RCC 7860 (cell line): Measurements from ENCODE around the gene ATG101.
A peak's percentile ranks its signal among the peaks of the same experiment; 100 is the strongest.

ENCODE experiments used
- DNase-seq: peaks from one replicate; pipeline ENCODE4 v3.0.0-alpha.2; 2015; ENCODE audit warnings: low spot score
- FAIRE-seq: peaks from 2 replicates; lab custom pipeline; 2012; peaks lifted over from hg19 to GRCh38; lab: Jason Lieb, UNC

ATG101 gene, protein sequence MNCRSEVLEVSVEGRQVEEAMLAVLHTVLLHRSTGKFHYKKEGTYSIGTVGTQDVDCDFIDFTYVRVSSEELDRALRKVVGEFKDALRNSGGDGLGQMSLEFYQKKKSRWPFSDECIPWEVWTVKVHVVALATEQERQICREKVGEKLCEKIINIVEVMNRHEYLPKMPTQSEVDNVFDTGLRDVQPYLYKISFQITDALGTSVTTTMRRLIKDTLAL

DNA sequence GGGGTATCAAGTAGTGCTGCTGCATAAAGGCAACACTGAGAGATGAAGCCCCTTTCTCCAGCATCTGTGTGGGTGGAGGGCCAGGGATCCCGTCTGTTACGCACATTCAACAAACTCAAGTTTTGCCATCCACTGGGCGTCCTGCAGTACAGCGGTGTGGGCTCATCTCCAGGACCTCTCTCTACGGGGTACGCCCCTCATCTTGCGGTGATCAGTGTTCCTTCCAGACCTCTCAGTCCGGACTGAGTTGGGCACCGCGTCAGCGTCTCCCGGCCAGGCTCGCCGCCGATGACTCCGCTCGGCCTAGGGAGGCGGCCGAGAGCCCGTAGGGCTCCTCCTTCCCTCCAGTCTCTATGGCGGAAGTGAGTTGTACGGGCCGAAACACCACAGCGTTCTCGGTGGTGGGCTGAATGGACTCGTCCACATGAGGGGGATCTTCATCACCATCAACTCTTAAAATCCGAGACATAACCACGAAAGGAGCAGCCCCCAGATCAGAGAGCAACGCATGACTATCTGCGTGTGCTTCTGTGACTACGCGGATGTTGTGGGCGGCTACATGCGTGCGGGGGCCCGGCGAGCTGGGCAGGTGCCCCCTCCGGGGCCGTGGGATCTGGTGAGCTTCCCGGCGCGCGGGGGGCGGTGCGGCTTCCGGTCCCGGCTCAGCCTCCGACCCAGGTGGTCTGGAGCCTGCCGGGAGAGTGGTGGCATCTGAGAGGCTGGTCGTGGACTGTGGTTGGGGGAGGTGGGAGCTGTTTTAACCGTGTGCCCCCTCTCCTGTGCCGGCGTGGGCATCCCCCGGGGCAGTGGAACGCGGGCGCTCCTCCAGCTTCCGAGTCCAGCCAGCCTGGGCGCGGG lies at the start of gene ATG101:
Gene ATG101 (plus strand): TSS at position 652 of the 858 bp plus-strand sequence. CDS start 3,673 bp downstream, outside the sequence.
- FAIRE-seq = peak; percentile 49
- DNase-seq = peak; percentile 81

DNA sequence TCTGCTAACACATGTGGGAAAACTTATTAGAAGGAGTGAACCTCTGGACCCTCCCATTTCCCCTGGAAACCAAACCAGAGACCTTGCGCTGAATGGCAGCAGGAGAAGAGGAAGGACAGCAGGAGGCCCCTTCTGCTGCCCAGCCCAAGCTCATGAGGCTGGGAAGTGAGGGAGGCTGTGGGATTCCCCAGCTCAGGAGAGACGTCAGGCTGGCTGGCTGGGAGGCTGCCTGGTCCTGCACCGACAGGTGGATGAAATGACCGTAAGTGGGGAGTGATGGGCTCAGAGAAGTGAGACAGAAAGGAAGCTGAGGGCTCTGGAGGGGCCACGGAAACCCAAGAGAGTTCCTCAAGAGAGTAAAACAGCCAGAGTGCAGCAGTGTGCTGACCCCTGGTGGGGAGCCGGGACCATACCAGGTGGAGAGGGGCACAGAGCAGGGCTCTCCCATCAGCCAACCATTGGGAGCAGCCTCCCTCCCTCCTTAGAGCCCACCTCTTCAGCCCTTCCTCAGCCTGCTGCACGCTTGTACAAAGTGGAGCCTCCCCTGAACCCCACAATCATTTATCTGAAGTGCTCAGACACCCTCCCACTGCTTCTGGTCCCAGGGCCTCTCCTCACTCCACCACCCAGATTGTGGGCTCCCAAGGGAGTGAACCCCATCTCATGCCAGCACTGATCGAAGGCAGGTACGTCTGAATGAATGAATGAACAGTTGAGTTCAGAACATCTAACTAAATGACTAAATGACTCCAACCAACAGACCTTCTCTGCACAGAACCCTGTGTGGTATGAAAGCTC lies 49.0 kb upstream of the ATG101 start:
- FAIRE-seq (no peak), DNase-seq (no peak)

DNA sequence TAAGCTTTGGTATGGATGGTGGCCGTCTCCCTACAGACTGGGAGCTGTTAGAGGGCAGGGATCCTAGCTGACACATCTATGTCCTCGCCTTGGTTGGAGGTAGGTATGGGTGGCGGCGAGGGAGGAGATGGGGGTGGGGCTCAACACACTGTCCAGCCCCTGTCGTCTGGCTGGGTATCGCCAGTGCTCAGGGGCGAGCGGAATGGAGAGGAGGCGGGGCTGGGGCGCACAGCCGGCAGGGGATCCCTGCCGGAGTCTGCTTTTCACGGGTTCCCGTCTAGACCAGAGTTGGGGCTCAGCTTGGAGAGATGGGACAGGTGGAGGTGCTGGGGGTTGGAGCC lies 47.0 kb upstream of the ATG101 start:
- FAIRE-seq (no peak), DNase-seq (no peak)

DNA sequence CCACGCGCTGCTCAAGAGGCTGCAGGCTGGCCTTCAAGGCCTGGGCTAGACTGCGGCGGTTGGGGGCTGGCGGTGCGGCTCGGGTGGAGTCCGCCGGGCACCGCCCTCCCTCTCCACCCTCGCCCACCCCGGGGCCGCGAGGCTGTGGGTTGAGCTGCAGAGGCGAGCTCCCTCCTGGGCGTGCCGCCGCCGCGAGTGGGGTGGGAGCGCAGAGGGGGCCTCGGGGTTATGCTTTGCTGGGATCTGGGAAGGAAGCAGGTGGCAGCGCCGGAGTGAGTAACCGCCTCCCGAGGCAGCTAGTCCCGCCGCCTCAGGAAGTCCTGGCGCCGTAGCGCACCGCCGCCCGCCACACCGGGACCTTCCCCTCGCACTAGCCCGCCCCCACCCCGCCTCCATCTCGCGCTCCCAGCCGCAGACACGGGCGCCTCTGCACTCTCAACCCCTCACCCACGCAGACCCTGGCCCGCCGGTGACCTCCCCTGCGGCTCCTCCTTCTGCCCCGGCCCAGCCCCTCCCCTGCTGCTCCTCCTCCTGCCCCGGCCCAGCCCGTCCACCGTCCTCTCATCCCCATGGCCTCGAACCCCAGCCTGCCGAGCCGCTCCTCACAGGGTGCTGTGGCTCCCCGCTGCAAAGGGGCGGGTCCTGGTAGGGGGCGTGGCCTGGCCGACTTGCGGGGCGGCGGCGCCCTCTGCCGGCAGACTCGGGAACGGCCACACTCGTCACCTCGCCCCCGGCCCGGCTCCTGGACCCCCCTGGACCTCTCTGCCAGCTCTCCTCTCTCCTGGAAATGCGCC lies 46.4 kb upstream of the ATG101 start:
- FAIRE-seq (no peak), DNase-seq (peak; percentile 48)

DNA sequence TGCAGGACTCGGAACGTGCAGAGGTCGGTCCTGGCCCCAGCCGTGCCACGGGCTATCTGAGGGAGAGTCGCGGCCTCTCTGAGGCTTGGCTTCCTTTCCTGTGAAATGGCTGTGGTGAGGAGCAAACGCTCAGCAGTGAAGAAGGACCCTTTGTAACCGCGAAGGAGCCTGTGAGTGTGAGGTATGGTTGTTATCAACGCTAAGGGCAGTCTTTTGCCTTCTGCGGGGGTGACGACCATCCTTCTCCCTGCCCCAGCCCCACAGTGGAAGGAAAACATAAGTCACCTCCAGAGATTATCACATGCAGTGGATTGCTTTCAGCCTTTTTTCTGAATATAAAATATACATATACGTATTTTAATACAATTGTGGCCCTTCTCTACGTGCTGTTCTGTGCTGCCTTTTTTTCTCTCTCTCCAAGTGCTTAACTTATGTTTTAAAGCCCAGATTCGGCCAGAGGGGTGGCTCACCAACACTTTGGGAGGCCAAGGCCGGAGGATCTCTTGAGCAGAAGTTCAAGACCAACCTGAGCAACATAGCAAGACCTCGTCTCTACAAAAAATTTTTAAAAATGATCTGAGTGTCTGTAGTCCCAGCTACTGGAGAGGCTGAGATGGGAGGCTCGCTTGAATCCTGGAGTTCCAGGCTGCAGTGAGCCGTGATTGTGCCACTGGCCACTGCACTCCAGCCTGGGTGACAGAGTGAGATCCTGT lies 45.6 kb upstream of the ATG101 start:
- FAIRE-seq (no peak), DNase-seq (no peak)

DNA sequence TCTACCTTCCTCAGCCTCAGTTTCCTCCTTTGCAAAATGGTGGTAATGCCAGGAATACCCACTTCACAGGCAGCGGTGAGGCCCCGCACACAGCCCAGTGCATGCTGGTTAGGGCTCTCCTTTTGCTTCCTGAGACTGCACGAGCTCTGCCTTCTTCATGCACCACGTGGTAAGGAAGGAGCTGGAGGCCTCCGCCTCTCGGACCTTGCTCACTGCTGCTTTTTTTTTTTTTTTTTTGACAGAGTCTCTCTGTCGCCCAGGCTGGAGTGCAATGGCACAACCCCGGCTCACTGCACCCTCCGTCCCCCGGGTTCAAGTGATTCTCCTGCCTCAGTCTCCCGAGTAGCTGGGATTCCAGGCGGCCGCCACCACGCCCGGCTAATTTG lies 44.9 kb upstream of the ATG101 start:
- no peak for DNase-seq
- no peak for FAIRE-seq

DNA sequence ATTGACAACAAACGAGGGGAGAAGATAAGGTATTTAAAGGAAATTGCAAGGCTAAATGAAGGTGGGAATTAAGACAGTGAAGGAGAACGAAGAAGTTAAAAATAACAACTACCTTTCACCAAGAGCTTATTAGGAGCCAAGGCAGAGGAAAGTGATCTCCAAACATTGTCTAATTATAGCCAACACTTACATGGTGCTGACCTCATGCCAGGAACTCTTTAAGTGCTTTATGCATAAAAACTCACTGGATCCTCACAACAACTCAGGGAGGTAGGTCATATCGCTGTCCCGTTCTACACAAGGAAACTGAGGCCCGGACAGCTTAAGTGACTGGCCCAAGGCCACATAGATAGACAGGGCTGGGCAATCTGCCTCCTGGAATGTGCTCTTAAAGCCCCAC lies 43.5 kb upstream of the ATG101 start:
- FAIRE-seq (no peak), DNase-seq (no peak)

DNA sequence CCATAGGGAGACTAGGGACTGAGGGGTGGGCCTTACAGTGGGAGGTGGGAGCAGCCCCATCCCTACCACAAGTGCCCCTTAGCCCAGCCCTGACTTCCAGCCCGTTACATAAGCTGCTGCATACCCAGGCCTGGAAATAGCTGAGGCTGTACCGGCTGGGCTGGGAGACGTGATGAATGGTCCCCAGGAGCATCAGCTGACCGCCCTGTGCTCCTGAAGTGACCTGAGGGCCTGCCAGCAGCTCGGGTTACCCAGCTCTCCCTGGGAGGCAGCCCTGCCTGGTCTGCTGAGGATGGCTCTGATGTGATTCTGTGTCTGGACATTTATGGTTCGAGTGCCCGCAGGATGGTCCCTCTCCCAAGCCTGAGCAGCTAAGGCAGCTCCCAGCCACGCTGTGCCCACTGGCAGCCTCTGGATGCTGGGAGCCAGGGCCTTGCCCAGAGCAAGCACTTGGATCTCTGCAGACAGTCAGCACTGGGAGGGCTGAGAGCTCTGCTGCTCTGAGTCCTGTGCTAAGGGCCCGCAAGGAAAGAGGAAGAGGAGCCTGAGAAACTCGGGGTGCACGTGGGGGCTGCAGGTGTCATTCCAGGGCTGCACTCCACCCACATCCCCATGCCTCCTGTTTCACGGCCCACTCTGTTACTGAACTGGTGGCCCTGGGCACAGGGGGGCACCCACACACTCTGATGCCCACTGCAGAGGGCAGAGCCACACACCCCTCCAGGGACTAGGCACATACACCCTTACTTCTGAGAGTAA lies 42.5 kb upstream of the ATG101 start:
- no peak for DNase-seq

DNA sequence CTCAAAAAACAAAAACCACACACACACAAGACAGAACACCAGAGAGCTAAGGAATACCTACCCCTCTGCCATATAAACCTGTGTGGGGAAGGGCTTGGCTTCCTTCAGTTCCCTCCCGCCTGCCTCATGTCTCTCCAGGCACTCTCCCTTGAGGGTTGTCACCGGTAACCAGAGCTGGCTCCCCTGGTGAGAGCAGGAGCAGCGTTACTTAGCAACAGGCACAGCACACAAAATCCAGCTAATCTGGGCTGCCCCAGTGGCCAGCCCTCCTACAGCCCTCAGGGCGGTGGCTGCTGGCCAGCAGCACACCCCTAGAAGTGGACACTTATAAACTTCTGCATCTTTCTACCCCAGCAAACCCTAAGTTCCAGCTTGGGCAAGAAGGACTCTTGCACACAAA lies 40.1 kb upstream of the ATG101 start:
- FAIRE-seq (no peak), DNase-seq (peak; percentile 31)

More for the DNA sequence above, 42.5 kb upstream of the ATG101 start:
- no peak for FAIRE-seq

DNA sequence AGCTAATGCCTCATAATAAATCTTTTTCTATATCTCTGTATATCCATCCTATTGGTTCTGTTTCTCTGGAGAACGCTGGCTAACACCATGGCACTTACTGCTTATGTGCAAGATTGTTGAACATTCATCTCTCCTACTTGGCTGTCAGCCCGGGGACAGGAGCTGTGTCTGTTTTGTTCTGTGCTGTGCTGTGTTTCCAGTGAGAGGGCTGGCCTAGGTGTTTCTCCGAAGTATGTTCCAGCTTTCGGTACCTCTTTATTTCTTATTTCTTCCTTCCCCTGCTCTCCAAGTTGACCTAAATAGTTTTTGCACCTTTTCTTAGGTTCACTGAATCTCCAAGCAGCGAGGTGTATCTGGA lies 37.4 kb upstream of the ATG101 start:
- DNase-seq = no peak
- FAIRE-seq = no peak

DNA sequence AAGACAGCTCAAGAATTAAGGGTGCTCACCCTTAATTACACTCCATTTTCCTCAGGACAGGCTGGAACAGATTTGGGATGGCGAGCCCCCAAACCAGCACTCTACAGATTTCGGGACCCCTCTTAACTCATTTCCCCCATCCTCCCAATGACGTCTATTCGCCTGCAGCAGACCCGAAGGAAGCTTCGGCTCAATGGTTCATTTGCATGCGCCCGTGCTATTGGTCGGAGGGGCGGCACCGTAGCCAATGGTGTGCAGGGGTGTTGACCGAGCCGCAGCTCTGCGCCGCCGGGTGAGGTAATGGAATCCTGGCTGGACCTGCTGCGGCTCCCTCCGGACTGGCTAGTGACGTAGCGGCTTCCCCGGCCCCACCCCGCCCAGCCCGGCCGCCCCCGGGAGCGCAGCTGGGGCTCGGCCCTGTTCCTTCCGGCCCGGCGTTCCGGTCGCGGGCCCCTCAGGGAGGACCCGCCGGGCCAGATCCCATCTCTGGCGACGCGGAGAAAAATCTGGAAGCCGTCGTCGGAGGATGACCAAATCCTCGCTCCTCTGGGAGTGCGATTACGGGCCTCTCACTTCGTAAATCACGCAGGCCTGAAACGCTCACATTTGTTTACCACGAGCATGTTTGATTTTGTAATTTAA lies 36.9 kb upstream of the ATG101 start:
- DNase-seq (peak; percentile 79), FAIRE-seq (peak; percentile 38)

DNA sequence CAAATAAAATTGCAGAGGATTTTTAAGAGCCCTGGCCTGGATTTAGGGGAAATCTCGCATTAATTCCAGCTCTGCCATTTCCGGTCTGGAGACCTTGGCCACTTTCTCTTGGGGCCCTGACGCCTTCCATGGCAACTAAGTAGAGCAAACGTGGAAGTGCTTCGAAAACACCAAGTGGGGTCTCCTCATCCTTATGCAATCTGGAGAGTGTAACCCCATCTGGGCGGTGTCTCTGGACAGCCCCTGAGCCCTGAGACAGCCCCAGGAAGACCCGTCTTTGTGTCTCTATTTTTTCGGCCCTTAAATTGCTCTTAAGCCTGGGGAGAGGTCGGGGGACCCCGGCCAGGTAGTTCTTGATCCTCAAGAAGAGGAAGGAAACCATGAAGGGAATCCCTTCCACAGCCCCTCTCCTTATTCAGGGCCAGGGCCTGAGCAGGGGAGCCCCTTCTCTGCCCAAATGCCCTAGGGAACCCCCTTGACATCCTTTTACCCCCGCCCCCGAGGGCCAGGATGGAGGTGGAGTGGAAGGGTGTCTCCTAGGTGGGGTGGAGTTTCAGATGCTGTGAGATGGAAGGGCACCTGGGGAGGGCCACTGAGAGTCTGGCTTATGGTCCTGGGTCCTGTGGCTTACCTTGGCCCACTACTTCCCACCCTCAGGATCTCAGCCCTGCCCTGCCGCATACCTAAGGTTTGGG lies 36.2 kb upstream of the ATG101 start:
- DNase-seq (no peak), FAIRE-seq (no peak)

DNA sequence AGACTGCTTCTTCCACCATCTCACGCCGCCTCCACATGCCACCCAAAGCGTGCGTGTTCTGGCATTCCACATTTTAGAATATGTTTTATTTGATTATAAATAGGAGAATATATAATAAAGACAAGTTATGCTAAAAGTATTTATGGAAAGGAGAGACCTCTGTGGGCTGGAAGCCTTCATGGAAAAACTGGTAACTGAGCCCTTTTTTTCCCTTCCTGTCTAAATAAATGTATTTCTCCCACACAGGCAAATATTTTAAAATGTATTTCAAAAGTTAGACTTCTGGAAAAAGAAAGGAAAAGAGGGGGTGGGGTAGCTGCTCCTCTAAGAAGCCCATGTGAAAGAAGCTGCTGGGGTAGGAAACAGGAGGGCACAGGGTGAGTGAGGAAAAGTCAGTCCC lies 34.6 kb upstream of the ATG101 start:
- no peak for FAIRE-seq
- DNase-seq = no peak

DNA sequence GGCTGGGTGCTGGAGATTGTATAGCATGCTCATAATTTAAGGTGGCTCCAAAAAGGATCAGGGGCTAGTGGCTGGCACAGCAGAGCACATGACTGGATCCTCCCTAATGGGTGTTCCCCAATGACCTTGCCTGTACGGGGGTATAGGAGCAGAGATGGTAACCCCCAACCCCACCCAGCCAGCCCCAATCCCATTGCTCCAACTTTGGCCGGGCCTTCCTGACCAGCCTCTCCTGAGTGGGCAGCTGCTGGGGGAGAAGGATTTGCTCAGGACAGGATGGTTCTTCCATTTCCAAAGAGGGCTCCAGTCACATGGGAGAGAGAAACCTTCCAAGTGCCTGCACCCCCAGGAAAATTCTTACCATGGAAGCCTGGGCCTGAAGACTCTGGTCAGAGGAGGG lies 33.9 kb upstream of the ATG101 start:
- FAIRE-seq (no peak), DNase-seq (no peak)

DNA sequence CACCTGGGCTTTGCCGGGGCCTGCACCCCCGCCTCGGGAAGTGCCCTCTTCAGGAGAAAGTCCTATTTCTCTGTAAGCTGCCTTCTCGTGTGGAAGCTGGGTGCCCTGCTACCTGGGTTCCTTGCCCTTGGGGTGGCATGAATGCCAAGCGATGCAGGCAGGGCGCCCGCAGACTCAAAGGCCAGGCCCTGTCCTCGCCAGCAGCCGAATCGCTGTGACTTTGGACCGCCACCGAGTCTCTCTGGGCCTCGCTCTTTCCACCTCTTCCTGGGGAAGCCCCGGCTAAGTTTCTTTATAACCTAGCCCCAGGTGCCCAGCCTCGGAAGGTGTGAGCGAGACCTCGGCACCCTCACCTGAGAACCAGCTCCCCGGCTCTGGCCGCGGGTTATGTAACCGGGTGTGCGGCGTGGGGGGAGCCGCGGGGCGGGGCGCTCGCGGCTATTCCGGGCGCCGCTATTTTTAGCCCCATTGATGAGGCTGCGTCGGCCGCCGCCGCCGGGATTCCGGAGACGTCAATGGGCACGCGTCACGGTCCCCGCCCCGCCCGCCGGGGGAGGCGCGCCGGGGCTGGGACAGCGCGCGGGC lies 33.1 kb upstream of the ATG101 start:
- no peak for DNase-seq
- FAIRE-seq = no peak

DNA sequence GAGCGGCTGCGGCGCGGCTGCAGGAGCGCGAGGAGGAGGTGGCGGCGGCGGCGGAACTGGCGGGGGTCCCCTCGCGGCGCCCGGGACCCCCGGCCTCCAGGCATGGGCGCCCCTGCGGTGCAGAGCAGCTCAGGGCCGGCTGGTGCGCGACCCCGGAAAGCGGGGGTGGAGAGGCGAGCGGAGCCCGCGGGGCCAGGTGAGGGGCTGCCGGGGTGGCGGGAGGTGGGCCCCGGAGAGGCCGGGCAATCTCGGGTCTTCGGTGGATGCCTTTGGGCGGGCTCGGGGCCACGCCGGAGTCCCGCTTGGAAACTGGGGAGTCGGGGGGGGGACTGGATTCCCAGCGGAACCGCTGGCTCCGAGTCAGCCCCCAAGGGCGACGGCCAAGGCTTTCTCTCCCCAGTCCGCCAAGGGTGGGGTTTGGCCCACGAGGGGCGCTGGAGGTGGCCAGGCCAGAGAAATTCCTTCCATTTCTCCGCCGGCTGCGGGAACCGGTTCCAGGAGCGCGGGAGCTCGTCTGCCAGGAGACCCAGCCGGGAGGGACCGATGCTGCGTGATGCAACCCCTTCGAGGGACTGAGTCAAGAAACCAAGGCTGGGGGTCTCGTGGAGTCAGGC lies 32.4 kb upstream of the ATG101 start:
- FAIRE-seq (no peak), DNase-seq (no peak)

DNA sequence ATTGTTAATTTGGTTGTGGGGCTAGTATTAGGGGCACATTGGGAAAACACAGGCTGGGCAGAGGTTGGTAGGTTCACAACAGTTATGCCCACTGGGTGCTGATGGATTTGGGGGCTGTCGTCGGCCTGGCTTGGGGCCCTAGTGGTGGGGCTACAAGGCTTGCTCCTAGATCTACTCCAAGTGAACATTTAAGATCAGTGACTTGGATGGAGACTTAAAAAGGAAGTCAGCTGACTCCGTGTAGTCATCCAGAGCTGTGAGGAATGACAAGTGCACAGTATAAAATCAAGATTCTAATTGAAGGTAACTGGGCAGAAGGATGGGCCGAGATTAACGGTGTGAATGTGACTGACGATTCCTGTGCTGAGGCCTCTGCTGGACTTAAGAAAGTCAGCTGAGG lies 31.3 kb upstream of the ATG101 start:
- no peak for DNase-seq
- FAIRE-seq = no peak

DNA sequence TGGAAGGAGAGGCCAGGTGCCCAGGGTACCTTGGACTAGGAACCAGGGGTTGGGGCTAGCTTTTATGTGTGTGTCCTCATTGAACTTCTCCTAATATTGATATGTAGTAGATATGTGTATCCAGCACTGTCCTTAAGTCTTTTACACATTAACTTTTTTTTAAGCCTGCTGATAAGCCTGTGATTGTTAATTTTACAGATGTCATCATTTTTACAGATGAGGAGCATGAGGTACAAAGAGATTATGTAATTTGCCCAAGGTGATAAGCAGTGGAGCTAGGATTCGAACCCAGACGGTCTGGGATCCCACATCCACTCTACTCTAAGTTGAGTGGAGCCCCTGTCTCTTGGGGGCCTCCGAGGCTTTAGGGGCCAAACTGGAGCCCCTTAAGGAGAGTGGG lies 28.7 kb upstream of the ATG101 start:
- FAIRE-seq = no peak
- DNase-seq = no peak
